GOT3 (cell line): Measurements from ENCODE around the gene CLEC17A.
"Not testable (repeated sequence)": the region's sequence is repeated elsewhere in the genome, so short reads cannot be mapped to it uniquely, and the experiment has no call there.

Experiments used
- DNase-seq: peaks from one replicate; lab custom pipeline; 2025; ENCODE audit warnings: mixed read lengths; lab: John Stamatoyannopoulos, UW

Gene CLEC17A

DNA sequence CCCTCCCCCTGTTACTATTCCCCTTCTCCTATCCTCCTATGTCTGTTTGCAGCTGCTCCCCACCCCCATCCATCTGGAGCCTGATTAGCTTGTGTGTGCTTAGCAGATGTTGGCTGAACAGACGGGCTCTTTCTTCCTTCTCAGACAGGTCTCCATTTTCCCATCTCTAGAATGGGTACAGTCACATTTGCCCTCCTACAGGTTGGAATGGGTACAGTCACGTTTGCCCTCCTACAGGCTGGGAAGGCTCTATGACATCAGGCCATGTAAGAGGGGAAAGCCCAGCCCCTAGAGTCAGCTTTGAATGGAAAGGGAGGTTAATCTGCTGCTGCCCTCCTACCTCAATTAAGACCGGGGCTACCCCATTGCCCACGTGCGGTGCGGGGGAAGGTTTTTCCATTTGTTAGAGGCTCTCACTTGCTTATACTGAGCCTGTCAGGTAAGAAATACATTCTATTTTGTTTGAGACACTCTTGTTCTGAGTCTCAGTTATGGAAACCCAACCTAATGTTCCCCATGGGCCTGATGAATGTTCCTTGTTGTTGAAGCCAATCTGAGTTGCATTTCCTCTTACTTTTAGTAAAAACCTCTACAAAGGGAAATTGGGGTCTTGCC lies 2.2 kb upstream of the CLEC17A start:
- DNase-seq: no peak

DNA sequence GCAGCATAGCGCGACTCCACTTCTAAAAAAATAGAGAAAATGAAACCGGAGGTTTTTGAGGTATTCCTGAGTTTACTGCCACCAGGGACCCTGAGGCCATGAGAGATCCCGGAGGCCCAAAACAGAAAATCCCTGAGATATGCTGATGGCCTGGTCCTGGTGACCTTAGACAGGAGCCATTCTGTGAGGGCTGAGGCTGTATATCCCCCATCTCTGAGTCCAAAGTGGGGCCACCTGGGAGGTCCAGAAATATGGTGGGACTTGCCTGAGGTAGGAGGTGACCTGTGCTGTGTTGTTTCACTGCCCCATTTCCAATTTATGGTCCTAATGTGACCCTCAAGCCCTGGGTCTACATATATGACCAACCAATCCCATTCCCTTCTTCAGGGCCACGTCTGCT lies 1.5 kb downstream of the CLEC17A start:
- not testable (repeated sequence) for DNase-seq

DNA sequence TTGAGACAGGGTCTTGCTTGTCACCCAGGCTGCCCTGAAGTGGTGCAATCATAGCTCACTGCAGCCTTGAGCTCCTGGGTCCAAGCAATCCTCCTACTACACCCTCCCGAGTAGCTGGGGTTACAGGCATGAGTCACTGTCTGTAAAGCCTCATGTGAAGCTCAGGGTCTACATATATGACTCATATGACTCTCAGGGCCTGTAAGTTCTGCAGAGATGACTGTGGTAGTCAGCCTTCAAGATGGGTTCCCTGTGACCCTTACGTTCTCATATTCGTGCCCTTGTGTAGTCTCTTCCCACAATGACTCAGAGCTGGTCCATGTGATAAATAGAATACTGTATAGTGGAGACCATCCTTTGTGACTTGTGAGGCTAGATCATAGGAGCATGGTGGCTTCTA lies 2.3 kb downstream of the CLEC17A start:
- DNase-seq: not testable (repeated sequence)

DNA sequence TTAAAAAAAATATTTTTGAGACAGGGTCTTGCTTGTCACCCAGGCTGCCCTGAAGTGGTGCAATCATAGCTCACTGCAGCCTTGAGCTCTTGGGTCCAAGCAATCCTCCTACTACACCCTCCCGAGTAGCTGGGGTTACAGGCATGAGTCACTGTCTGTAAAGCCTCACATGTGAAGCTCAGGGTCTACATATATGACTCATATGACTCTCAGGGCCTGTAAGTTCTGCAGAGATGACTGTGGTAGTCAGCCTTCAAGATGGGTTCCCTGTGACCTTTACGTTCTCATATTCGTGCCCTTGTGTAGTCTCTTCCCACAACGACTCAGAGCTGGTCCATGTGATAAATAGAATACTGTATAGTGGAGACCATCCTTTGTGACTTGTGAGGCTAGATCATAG lies 6.5 kb downstream of the CLEC17A start:
- not testable (repeated sequence) for DNase-seq

- DNase-seq: no peak
Observed at GRCh38 chr19:14595558-14595957, 12.7 kb downstream of the CLEC17A start.

GRCh38 chr19:14599548-14600147 lies 16.8 kb downstream of the CLEC17A start:
- no peak for DNase-seq

GRCh38 chr19:14603990-14604387 lies 21.1 kb downstream of the CLEC17A start:
- no peak for DNase-seq

GRCh38 chr19:14606627-14607026 lies 23.7 kb downstream of the CLEC17A start:
- DNase-seq: no peak

- DNase-seq: no peak
Observed at GRCh38 chr19:14611051-14611450, 28.2 kb downstream of the CLEC17A start.

- not testable (repeated sequence) for DNase-seq
Observed at GRCh38 chr19:14612242-14612641, 29.4 kb downstream of the CLEC17A start.

GRCh38 chr19:14612657-14613056 lies 29.8 kb downstream of the CLEC17A start:
- DNase-seq: no peak

DNA sequence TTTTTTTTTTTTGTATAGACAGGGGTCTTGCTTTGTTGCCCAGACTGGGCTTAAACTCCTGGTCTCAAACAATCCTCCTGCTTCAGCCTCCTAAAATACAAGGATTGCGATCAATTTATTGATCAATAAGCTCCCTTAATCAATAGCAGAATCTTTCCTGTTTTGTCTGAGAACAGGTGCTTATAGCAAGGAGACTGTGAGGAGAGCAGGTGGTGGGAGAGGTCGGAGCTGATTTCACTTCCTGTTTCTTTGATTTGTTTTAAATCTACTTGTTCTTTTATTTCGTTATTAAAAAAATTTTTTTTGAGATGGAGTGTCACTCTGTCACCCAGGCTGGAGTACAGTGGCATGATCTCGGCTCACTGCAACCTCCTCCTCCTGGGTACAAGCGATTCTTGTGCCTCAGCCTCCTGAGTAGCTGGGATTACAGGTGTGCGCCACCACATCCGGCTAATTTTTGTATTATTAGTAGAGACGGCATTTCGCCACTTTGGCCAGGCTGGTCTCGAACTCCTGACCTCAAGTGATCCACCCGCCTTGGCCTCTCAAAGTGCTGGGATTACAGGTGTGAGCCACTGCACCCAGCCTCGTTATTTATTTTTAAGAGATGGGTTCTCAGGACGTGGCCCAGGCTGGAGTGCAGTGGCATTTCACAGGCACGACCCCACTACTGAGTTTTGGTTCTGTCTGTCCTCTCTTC lies 30.7 kb downstream of the CLEC17A start:
- not testable (repeated sequence) for DNase-seq

GRCh38 chr19:14614099-14614412 lies 31.2 kb downstream of the CLEC17A start:
- no peak for DNase-seq

GRCh38 chr19:14615623-14616022 lies 32.7 kb downstream of the CLEC17A start:
- DNase-seq: no peak

GRCh38 chr19:14616407-14616806 lies 33.5 kb downstream of the CLEC17A start:
- no peak for DNase-seq

- DNase-seq: no peak
Observed at GRCh38 chr19:14619404-14619803, 36.5 kb downstream of the CLEC17A start.

DNA sequence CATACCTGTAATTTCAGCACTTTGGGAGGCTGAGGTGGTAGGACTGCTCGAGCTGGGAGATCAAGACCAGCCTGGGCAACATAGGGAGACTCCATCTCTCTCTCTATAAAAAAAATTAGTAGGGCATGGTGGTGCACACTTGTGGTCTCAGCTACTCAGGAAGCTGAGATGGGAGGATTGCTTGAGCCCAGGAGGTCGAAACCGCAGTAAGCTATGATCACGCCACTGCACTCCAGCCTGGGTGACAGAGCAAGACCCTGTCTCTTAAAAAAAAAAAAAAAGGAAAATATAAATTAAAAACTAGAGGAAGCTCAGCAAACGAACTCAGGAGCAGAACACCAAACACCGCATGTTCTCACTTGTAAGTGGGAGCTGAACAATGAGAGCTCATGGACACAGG lies 41.6 kb downstream of the CLEC17A start:
- not testable (repeated sequence) for DNase-seq

DNA sequence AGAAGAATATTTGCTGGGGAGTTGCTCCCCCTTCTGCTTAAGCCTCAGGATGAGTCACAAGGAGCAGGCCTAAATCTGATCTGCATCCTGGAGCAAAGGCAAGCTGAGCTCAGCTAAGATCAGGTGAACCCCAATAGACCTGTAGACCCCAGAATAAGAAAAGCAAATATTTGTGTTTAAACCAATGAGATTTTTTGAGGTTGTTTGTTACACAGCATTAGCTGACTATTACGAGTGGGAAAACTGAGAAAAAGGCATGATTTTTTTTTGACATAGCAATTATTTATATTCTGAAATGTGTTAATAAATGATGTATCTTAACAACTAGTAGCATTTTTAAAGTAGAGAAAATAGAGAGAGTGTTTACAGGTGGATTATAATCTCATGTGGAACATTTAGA lies 46.7 kb downstream of the CLEC17A start:
- no peak for DNase-seq

DNA sequence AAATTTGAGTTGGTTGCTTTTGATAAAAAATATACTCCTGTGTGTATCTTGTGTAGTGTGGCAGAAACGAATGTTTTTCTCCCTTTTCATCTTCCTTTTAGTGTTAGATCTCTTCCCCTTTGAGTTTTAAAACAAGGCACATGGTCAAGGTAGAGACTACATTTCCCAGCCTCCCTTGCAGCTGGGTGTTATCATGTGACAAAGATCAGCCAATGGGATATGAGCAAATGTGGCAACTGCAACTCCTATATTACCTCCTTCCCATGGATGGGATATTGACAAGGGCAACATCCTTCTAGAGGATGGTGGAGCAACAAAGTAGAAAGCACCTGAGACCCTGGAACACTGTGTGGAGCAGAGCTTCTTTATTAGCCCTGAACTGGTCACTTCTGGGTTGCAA lies 49.4 kb downstream of the CLEC17A start:
- DNase-seq: no peak

DNA sequence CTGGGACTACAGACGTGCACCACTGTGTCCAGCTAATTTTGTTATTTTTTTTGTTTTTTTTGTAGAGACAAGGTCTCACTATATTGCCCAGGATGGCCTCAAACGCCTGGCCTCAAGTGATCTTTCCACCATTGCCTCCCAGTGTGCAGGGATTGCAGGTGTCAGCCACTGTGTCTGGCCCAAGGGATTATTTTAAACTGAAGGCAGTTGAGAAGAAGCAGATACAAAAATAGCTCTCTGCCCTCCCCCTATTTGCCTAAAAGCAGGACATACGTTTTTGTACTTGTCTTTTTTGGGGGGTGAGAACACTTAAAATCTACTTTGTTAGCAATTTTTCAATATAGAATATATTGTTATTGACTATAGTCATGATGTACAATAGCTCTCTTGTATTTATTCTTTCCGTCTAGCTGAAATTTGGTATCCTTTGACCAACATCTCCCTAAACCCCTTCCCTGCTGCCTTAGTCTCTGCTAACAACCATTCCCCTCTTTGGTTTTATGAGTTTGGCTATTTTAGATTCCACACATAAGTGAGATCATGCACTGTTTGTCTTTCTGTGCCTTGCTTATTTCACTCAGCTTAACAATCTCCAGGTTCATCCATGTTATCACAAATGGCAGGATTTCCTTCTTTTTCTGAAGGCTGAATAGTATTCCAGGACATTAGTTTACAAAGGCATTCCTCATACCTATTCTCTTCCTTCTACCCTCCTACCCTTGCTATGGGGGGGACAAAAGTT lies 56.8 kb downstream of the CLEC17A start:
- DNase-seq: no peak

- no peak for DNase-seq
Observed at GRCh38 chr19:14648506-14648905, 65.6 kb downstream of the CLEC17A start.

- DNase-seq: no peak
Observed at GRCh38 chr19:14649020-14649419, 66.1 kb downstream of the CLEC17A start.

GRCh38 chr19:14650161-14650560 lies 67.3 kb downstream of the CLEC17A start:
- no peak for DNase-seq
